NCI-H187 treated with DMSO at 0.1 percent for 48 hours (cell line): ENCODE results near the gene OTOGL.

Source experiments
- DNase-seq: peaks from one replicate; lab custom pipeline; 2025; lab: John Stamatoyannopoulos, UW

Gene OTOGL

DNA sequence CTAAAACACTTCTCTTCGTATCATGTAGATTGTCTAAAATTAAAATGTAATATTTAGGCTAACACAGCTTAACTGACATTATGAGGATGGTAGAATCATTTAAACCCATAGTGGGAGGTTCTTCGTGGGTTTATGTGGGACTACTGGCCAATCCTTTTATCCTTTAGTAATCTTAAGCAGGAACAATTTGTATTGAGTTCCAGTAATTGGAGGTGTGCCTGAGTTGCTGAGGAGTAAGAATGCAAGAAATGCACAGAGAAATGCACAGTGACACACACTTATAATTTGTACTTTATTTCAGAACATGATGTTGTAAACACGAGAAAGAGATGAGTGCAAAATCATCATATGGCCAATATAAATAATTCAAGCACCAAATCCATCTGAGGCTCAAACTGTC is 22.3 kb downstream of the OTOGL start:
- DNase-seq: no peak

DNA sequence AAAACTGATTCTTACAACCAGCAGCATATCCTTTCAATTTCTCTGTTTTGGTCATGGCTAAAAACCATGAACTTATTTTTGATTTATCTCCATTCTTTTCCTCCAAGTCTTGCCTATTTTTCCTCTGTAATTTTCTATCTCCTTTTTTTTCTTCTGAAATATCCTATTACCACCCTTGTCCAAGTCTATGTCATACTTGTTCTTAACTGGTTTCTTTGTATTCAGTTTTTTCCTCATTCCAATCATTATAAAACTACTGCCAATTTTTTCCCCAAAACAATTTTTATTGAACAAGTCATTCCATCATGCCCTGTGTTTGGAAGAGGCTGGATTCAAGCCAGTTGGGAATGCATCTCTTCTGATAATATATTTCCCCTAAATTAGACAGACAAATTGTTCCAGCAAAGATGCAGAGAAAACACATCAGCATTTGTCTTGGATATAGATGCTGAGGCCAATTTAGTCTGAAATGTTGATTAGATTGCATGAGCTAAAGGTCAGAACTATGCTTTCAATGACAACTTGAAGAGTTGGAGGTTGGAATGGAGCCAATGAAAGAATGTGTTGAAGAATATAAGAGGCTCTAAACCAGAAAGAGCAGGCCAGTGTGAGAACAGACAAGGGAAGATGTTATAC is 30.7 kb downstream of the OTOGL start:
- DNase-seq: no peak

DNA sequence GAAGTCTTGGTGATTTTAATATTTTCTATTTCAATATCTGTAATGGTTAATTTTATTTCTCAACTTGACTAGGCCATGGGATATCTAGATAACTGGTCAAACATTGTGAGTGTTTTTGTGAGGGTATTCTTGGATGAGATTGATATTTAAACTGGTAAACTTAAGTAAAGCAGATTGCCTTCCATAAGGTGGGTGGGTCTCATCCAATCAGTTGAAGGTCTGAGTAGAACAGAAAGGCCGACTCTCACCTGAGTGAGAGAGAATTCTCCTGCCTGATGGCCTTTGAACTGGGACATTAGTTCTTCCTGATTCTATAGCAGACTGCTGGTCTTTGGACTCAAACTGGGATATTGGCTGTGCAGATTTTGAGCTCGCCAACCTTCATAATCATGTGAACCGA is 36.3 kb downstream of the OTOGL start:
- no peak for DNase-seq

DNA sequence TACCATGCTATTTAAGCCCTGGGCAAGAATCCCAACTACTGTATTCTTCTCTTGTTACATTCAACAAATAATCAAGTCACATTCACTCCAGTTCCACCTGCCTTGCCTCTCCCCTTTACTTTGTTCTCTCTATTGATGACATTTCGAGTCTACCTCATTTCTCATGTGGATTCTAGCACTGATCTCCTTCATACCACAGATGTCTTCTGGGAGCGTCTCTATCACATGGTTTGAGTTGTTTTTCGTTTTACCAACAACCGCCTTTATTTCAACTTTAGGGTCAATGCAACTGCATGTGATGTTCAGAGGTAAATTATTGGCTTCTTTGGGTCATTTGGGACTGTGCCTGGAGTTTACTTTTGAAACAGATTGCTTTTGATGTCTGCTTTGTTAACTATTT is 40.7 kb downstream of the OTOGL start:
- no peak for DNase-seq

GRCh38 chr12:80142640-80143039 is 43.3 kb downstream of the OTOGL start:
- no peak for DNase-seq

DNA sequence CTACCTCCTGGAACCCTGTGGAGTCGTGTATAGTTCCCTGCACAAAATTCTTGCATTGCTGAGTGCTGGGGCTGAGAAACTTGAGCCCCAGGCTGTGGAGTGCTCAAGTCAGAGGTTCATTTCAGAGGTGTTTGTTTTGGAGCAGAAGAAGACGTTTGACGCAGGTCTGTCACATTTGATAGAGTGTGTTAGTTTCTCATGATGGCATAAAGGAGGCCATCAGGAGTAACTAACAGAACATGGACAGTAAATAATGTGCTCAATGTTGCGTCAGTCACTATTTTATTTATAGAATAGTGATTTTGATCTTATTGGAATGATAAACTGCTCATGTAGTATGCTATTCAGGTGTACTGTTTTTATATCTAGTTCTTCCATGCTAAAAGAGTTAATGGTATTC is 44.2 kb downstream of the OTOGL start:
- DNase-seq: no peak

- DNase-seq: peak; percentile 1
Observed at GRCh38 chr12:80149547-80150313, 50.4 kb downstream of the OTOGL start.

GRCh38 chr12:80151131-80151530 is 51.8 kb downstream of the OTOGL start:
- DNase-seq: no peak

GRCh38 chr12:80154261-80154660 is 54.9 kb downstream of the OTOGL start:
- no peak for DNase-seq

- DNase-seq: no peak
Observed at GRCh38 chr12:80156306-80156705, 57.0 kb downstream of the OTOGL start.

DNA sequence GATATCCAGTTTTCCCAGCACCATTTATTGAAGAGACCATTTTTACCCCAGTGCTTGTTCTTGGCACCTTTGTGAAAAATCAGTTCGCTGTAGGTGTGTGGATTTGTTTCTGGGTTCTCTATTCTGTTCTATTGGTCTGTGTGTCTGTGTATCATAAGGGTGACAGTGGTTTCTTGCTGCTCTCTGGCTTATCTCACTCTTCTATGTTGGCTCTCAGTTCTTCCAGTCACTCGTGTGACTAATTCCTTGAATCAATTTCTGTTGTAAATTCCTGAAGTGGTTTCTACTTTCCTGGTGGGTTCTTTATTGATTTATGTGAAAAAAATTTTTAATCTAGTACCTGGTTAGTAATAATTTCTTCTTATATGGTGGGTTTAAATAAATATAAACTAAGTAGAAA is 58.3 kb downstream of the OTOGL start:
- DNase-seq: no peak

- DNase-seq: no peak
Observed at GRCh38 chr12:80161612-80162011, 62.3 kb downstream of the OTOGL start.

- DNase-seq: no peak
Observed at GRCh38 chr12:80162177-80162576, 62.8 kb downstream of the OTOGL start.

DNA sequence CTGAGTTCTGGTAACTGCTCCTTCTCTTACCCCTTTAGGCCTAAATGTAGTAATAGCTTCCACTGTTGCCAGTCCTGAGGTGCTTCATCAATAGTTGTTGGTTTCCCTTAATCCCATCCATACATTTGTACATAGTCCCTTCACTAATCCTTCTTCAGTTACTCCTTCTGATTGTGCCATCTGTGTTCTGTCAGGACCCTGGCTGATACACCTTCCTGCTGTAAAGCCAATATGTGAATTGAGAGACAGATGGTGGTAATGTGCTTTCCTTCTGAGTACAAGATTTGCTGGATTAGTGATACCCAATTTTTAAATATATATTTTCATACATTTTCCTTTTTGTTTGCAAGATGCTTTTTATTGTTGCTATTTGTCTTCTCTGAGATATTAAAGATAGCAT is 66.4 kb downstream of the OTOGL start:
- DNase-seq: no peak

DNA sequence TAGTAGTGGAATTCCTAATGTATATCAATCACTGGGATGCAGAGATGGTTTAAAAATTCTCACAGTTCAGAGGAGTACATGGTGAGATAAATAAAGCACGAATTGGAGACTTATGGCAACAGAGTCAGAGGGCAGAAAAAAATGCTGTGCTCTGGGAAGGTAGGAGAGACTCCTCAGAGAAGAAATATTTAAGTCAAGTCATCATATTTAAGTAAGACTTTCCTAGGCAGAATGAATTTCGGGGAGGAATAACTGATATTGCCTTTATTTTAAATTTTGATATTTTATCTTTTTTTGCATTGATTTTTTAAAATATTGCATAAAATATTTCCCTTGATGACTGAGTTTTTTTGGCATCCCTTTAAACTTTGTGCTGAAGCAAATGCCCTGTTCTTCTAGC is 67.4 kb downstream of the OTOGL start:
- no peak for DNase-seq

DNA sequence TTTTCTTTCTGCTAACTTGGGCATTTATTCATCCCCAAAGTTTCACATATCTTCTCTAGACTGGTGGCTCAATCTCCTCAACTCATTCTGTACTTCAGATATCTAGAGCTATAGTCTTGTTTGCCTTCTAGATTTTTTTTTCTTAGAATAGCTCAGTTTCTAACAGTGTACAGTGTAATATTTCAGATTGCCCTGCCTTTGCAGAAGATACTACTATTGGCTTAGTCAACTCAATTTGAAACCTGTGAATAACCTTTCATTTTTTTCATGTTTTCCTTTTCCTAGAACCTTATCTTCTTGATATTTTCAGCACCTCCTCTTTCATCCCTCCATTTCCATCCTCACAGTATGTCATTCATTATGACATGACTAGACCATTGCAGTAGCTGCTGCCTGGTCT is 69.6 kb downstream of the OTOGL start:
- no peak for DNase-seq

DNA sequence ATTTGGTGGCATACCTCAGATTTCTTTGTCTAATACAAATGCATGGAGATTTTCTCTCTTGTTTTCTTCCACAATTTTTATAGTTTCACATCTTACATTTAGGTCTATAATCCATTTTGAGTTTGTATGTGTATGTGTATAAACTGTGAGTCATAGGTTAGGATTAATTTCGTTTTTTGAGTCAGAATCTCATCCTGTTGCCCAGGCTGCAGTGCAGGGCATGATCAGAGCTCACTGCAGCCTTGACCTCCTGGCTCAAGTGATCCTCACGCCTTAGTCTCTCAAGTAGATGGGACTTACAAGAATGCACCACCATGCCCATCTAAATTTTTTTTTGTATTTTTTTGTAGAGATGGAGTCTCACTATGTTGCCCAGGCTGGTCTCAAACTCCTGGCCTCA is 71.6 kb downstream of the OTOGL start:
- DNase-seq: no peak

DNA sequence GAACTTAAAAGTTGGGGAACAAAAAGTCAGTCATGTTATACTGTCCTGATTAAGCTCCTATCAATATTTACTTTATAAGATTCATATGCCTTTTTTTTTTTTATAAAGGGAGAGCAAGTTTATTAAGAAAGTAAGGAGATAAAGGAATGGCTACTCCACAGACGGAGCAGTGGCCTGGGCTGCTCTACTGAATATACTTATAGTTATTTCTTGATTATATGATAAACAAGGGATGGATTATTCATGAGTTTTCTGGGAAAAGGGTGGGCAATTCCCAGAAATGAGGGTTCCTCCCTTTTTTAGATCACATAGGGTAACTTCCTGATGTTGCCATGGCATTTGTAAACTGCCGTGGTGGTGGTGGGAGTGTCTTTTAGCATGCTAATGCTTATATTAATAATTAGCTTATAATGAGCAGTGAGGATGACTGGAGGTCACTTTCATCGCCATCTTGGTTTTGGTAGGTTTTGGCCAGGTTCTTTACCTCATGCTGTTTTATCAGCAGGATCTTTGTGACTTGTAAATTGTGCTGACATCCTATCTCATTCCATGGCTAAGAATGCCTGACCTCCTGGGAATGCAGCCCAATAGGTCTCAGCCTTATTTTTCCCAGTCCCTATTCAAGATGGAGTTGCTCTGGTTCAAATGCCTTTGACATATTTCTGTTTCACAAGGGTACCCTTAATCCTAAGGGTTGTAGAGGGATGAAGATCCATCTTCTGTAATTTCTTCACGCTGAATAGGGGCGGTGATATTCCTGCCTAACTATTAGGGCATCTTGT is 73.9 kb downstream of the OTOGL start:
- no peak for DNase-seq

DNA sequence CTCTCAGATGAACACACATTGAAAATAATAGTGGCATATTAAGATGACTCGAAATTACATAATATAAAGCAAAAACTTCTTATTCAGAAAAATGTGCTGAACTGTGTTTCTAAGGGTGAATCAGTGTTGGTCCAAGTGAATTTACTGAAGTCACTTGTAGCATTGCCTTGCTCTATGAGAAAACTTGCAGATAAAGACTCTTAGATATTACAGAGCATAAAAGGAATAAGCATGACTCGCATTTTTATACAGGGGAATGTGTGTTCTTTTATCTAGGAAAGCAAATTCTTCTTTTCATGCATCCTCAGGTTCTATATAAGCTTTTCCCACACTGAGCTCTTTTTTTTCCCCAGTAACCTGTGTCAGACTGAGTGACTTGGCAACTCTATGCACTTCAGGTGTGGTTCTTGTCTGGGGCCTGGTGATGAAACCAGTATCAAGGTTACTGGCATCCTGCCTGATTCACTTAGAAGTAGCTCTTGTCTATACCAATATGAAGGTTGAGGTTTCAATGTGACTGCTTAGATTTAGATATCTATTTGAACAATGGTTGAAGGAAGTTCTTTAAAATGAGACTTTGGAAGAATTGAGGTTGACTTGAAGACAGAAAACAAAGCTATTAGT is 76.1 kb downstream of the OTOGL start:
- DNase-seq: no peak

DNA sequence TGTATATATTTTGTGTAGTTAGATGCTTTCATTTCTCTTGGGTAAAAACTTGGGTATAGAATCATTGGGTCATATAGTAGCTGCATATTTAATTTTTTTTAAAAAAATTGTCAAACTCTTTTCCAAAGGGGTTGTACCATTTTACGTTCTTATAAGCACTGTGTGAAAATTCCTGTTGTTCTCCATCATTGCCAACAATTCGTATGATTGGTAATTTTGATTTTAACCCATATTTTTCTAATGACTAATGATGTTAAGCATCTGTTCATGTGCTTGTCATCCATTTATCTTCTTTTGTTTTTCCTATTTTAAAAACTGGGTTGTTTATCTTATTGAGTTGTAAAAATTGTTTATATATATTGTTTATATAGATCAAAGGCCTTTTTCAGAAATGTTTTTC is 77.4 kb downstream of the OTOGL start:
- DNase-seq: no peak

GRCh38 chr12:80178846-80179245 is 79.5 kb downstream of the OTOGL start:
- DNase-seq: no peak

GRCh38 chr12:80183939-80184338 is 84.6 kb downstream of the OTOGL start:
- DNase-seq: no peak

GRCh38 chr12:80184926-80185325 is 85.6 kb downstream of the OTOGL start:
- no peak for DNase-seq
